ENCODE results near the gene CEP126. TPM values are rescaled to one million over a fixed set of nuclear protein-coding genes. Genes with fewer than 3 reads are reported as not detected.
"Not testable (repeated sequence)": the region's sequence is repeated elsewhere in the genome, so short reads cannot be mapped to it uniquely, and the experiment has no call there.

CEP126 gene
- total RNA-seq, 1 experiment from 2014 or later: 2.0 TPM

- POLR2A ChIA-PET: no interaction called here
- Histone ChIP-seq H3K9me3 (ENCODE audit: control insufficient read depth in 1 of 2, insufficient read depth in 1 of 2, low read depth in 1 of 2, low read length in 2 of 2) (no peaks in the 10 kb centered on the region), H4K20me1 (ENCODE audit: insufficient read depth) (no peaks in the 10 kb centered on the region), H2AFZ (ENCODE audit: low read depth, low read length, poor library complexity, severe bottlenecking) (no peak overlapping the region), H3K79me2 (ENCODE audit: insufficient read depth, low read length) (no peaks in the 10 kb centered on the region), H3K9me2 (ENCODE audit: insufficient read depth) (no peaks in the 10 kb centered on the region), H3K27ac (ENCODE audit: low read depth, low read length) (no peak overlapping the region), H3K9ac (ENCODE audit: low read length) (no peak overlapping the region), H3K27me3 (ENCODE audit: insufficient read depth, low read length) (no peaks in the 10 kb centered on the region), H3K4me2 (ENCODE audit: low read length) (no peak overlapping the region), H3K36me3 (ENCODE audit: control insufficient read depth in 1 of 2, insufficient read depth in 2 of 2, low read length in 2 of 2) (no peaks in the 10 kb centered on the region), H3K4me1 (ENCODE audit: control insufficient read depth in 1 of 2, insufficient read depth in 2 of 2, low read length in 2 of 2) (no peaks in the 10 kb centered on the region), H3K4me3 (replicated peaks in 1 of 2; ENCODE audit: low read depth in 1 of 2, low read length in 2 of 2) (no peak overlapping the region)
- DNase-seq (ENCODE audit: low read depth, low spot score) (no peak), ATAC-seq (no peak)
- intact Hi-C loops (cut with micrococcal nuclease): no loop called here
- TF ChIP-seq CBX3 (IDR thresholded peaks at IDR 0.05; ENCODE audit: low read depth) (no peak), SP1 (IDR thresholded peaks at IDR 0.05; ENCODE audit: low read depth) (no peak), ATF3 (IDR thresholded peaks at IDR 0.05) (no peak), EGR1 (IDR thresholded peaks at IDR 0.05; ENCODE audit: low read depth) (no peak)
- RAD21 ChIA-PET (ENCODE audit: low non-redundant PET in 1 of 2, low total read pairs in 2 of 2, uncharacterized antibody in 2 of 2, unreplicated experiment in 2 of 2): no interaction called here
- CTCF ChIA-PET: no interaction called here
- BruUV-seq (replicated peaks): no TSS peak
Observed at GRCh38 chr11:101993172-101993571, 78.4 kb downstream of the CEP126 start.

GRCh38 chr11:101994052-101994469 is 79.3 kb downstream of the CEP126 start:
- H3K4me3 ChIP-seq (replicated peaks in 1 of 2; ENCODE audit: low read depth in 1 of 2, low read length in 2 of 2); H3K9ac ChIP-seq (ENCODE audit: low read length); H3K4me2 ChIP-seq (ENCODE audit: low read length); CTCF ChIA-PET; intact Hi-C loops (cut with micrococcal nuclease); H3K79me2 ChIP-seq (ENCODE audit: insufficient read depth, low read length); POLR2A ChIA-PET; H3K27me3 ChIP-seq (ENCODE audit: insufficient read depth, low read length); H4K20me1 ChIP-seq (ENCODE audit: insufficient read depth); H3K9me2 ChIP-seq (ENCODE audit: insufficient read depth); ATAC-seq; RAD21 ChIA-PET (ENCODE audit: low non-redundant PET in 1 of 2, low total read pairs in 2 of 2, uncharacterized antibody in 2 of 2, unreplicated experiment in 2 of 2); H3K27ac ChIP-seq (ENCODE audit: low read depth, low read length); DNase-seq (ENCODE audit: low read depth, low spot score); H3K4me1 ChIP-seq (ENCODE audit: control insufficient read depth in 1 of 2, insufficient read depth in 2 of 2, low read length in 2 of 2); H3K9me3 ChIP-seq (ENCODE audit: control insufficient read depth in 1 of 2, insufficient read depth in 1 of 2, low read depth in 1 of 2, low read length in 2 of 2); H3K36me3 ChIP-seq (ENCODE audit: control insufficient read depth in 1 of 2, insufficient read depth in 2 of 2, low read length in 2 of 2); H2AFZ ChIP-seq (ENCODE audit: low read depth, low read length, poor library complexity, severe bottlenecking); BruUV-seq (replicated peaks): not testable (repeated sequence)

GRCh38 chr11:101996111-101996510 is 81.3 kb downstream of the CEP126 start:
- H3K9me2 ChIP-seq (ENCODE audit: insufficient read depth): no peaks in the 10 kb centered on the region
- H3K36me3 ChIP-seq (ENCODE audit: control insufficient read depth in 1 of 2, insufficient read depth in 2 of 2, low read length in 2 of 2): no peaks in the 10 kb centered on the region
- H3K4me1 ChIP-seq (ENCODE audit: control insufficient read depth in 1 of 2, insufficient read depth in 2 of 2, low read length in 2 of 2): no peaks in the 10 kb centered on the region
- no TSS peak for BruUV-seq (replicated peaks)
- no peak overlapping the region for H3K9ac ChIP-seq (ENCODE audit: low read length)
- no peaks in the 10 kb centered on the region for H3K9me3 ChIP-seq (ENCODE audit: control insufficient read depth in 1 of 2, insufficient read depth in 1 of 2, low read depth in 1 of 2, low read length in 2 of 2)
- no peak overlapping the region for H3K27ac ChIP-seq (ENCODE audit: low read depth, low read length)
- no peak overlapping the region for H3K4me3 ChIP-seq (replicated peaks in 1 of 2; ENCODE audit: low read depth in 1 of 2, low read length in 2 of 2)
- H2AFZ ChIP-seq (ENCODE audit: low read depth, low read length, poor library complexity, severe bottlenecking): no peak overlapping the region
- ChIA-PET RAD21 (ENCODE audit: low non-redundant PET in 1 of 2, low total read pairs in 2 of 2, uncharacterized antibody in 2 of 2, unreplicated experiment in 2 of 2) (no interaction called here), CTCF (interaction anchor here (2.9 kb wide), 1 partner anchor 12 kb away, joined by 12 read pairs; no protein-coding TSS in a partner anchor), POLR2A (no interaction called here)
- DNase-seq (ENCODE audit: low read depth, low spot score): no peak
- H4K20me1 ChIP-seq (ENCODE audit: insufficient read depth): no peaks in the 10 kb centered on the region
- no peaks in the 10 kb centered on the region for H3K27me3 ChIP-seq (ENCODE audit: insufficient read depth, low read length)
- H3K4me2 ChIP-seq (ENCODE audit: low read length): no peak overlapping the region
- H3K79me2 ChIP-seq (ENCODE audit: insufficient read depth, low read length): no peaks in the 10 kb centered on the region
- ATAC-seq: no peak
- intact Hi-C loops (cut with micrococcal nuclease): no loop called here
- no peak for TF ChIP-seq POLR2AphosphoS5 (IDR thresholded peaks at IDR 0.05; ENCODE audit: low read depth, low read length)
- TF ChIP-seq SRF (IDR thresholded peaks at IDR 0.05; ENCODE audit: low read depth): no peak
- no peak for TF ChIP-seq CTCF (IDR thresholded peaks at IDR 0.05 in 2 of 3, conservative IDR thresholded peaks at IDR 0.05 in 1 of 3; ENCODE audit: borderline replicate concordance in 1 of 3, insufficient read depth in 1 of 3, low read depth in 2 of 3, low read length in 2 of 3)
- no peak for TF ChIP-seq EZH2 (IDR thresholded peaks at IDR 0.05)
- no peak for TF ChIP-seq REST (IDR thresholded peaks at IDR 0.05; ENCODE audit: low read depth)
